Colonic mucosa (tissue), 4 donors: ENCODE results near the gene RECQL5. TPM values are rescaled to one million over a fixed set of nuclear protein-coding genes. Genes with fewer than 3 reads are reported as not detected.

Source experiments
- DNase-seq: peaks from one replicate; pipeline ENCODE4 v3.0.0-alpha.2; 2020
- H3K27ac ChIP-seq: fragments of 200-600 bp; one replicate; pipeline ENCODE4 v1.8.0; 2021
- H3K27me3 ChIP-seq: fragments of 200-600 bp; one replicate; pipeline ENCODE4 v1.8.0; 2021
- H3K36me3 ChIP-seq: fragments of 200-600 bp; one replicate; pipeline ENCODE4 v1.8.0; 2021
- H3K4me1 ChIP-seq: fragments of 200-600 bp; one replicate; pipeline ENCODE4 v1.8.0; 2021; ENCODE audit warnings: mild to moderate bottlenecking
- H3K4me3 ChIP-seq: fragments of 200-600 bp; one replicate; pipeline ENCODE4 v1.8.0; 2021
- H3K9ac ChIP-seq, 2 donors: one replicate each; pipeline ENCODE4 v1.7.0; 2013; ENCODE audit warnings: control low read depth in 2 of 2, low read depth in 2 of 2, low read length in 2 of 2
- H3K9me3 ChIP-seq: fragments of 200-600 bp; one replicate; pipeline ENCODE4 v1.8.0; 2021
- intact Hi-C: fragments of 100-400 bp; cut with DNase I; formaldehyde crosslinking; loops from one replicate; pipeline ENCODE4 v1.14.1; 2022
- total RNA-seq, 2 donors: library from RNA; stranded (reverse); fragmentation: NEBNext Ultra II Directional in 1 of 2; extraction: Animal tissue kit (Norgen Biotek cat#: 25700) in 1 of 2; gene quantifications; one replicate each; pipeline ENCODE4 v1.2.1, GENCODE V29; 2021
- TF ChIP-seq, protein P1 (sequence below): fragments of 200-600 bp; IDR thresholded peaks from one replicate; pipeline ENCODE4 v1.8.0; 2022; ENCODE audit warnings: antibody characterized with exemption, mild to moderate bottlenecking
- donor health status: healthy.
- donor health status: DM: no; HTN: no; CAD: no.
- donor health status: DM: no; HTN: no; CAD: no.

The RECQL5 gene
- total RNA-seq, 2 donors from 2014 or later, result 18.7 to 43.1 TPM

DNA sequence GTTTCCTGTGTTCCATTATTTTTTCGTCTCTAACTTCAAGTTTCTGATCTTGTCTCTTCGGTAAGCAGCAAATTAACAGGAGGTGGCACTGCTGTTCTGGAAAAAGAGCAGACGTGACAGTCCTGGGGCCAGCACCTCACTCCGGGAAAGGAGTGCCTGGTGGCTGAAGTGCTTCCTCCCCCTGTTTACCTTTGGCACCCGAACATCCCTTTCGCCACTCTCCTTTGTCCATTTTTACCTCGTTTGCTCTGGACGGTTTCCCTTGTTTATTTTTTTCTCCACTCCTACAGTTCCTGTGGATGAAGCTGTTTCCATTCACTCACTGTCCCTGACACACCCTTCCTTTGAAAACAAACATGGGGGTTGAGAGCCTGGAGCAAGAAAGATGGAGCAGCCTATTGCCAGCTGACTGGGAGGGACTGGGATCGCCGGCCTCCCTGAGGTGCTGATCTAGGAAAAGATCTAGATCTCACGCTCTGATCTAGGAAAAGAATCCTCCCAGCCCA lies 12.8 kb upstream of the RECQL5 start:
- peak; percentile 64 for DNase-seq
- H3K9me3 ChIP-seq, result no peaks in the 10 kb centered on the region
- H3K27ac ChIP-seq, result peak overlapping the region; percentile 73
- peak overlapping the region in 1 of 2 donors; percentile 62 for H3K9ac ChIP-seq
- H3K36me3 ChIP-seq, result no peaks in the 10 kb centered on the region
- TF ChIP-seq, protein P1, sequence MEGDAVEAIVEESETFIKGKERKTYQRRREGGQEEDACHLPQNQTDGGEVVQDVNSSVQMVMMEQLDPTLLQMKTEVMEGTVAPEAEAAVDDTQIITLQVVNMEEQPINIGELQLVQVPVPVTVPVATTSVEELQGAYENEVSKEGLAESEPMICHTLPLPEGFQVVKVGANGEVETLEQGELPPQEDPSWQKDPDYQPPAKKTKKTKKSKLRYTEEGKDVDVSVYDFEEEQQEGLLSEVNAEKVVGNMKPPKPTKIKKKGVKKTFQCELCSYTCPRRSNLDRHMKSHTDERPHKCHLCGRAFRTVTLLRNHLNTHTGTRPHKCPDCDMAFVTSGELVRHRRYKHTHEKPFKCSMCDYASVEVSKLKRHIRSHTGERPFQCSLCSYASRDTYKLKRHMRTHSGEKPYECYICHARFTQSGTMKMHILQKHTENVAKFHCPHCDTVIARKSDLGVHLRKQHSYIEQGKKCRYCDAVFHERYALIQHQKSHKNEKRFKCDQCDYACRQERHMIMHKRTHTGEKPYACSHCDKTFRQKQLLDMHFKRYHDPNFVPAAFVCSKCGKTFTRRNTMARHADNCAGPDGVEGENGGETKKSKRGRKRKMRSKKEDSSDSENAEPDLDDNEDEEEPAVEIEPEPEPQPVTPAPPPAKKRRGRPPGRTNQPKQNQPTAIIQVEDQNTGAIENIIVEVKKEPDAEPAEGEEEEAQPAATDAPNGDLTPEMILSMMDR, result no peak
- intact Hi-C loops, result no loop called here
- H3K27me3 ChIP-seq, result no peaks in the 10 kb centered on the region
- H3K4me3 ChIP-seq, result no peak overlapping the region
- peaks cover 5% of the 10 kb centered on the region for H3K4me1 ChIP-seq

DNA sequence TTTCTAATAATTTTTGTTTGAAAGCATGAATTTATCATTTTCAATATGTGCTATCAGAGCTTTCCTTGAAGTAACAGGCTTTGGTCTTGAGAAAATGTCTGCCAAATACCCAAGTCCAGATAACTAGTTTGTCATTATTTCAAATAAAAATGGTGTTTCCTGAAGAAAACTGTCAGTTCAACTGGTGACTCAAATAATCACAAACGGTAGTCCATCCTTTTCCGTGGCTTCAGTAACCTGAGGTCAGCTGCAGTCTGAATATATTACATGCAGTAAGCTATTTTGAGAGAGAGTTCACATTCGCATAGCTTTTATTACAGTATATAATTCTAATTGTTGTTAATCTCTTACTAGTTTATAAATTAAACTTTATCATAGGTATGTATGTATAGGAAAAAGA lies 9.5 kb upstream of the RECQL5 start:
- H3K9ac ChIP-seq, result no peak overlapping the region
- TF ChIP-seq, protein P1, result no peak

DNA sequence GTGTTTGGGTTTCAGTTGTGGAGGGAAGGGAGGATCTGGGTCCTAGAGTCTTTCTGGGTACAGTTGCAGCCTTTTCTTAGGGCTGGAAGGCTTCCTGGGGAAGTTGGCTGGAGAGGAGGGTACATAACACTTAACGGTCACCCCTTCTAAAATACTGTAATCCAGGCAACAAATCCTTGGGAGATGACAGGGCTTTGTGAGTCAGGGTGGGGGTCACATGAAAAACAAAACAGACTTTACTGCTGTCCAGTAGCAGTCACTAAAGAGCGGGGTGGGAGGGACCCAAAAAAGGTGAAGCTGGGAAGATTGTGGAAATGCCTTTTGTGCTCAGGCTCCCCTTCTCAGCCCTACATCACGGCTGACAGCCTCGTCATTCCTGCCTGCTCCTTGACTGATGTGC lies 6.5 kb upstream of the RECQL5 start:
- Histone ChIP-seq H3K4me3 (no peak overlapping the region), H3K4me1 (no peaks in the 10 kb centered on the region), H3K27me3 (no peaks in the 10 kb centered on the region), H3K27ac (no peak overlapping the region), H3K9ac (no peak overlapping the region), H3K36me3 (peaks cover 16% of the 10 kb centered on the region), H3K9me3 (no peaks in the 10 kb centered on the region)
- intact Hi-C loops, result no loop called here
- TF ChIP-seq, protein P1, result no peak
- DNase-seq, result no peak

More for the DNA sequence above, 9.5 kb upstream of the RECQL5 start:
- no peaks in the 10 kb centered on the region for H3K27me3 ChIP-seq
- DNase-seq, result no peak
- H3K36me3 ChIP-seq, result peaks cover 10% of the 10 kb centered on the region
- no peak overlapping the region for H3K27ac ChIP-seq
- peaks cover 5% of the 10 kb centered on the region for H3K4me1 ChIP-seq
- no peak overlapping the region for H3K4me3 ChIP-seq
- intact Hi-C loops, result loop anchor here (2.0 kb wide), 1 partner anchor 72 kb away; no protein-coding TSS in a partner anchor
- H3K9me3 ChIP-seq, result no peaks in the 10 kb centered on the region

DNA sequence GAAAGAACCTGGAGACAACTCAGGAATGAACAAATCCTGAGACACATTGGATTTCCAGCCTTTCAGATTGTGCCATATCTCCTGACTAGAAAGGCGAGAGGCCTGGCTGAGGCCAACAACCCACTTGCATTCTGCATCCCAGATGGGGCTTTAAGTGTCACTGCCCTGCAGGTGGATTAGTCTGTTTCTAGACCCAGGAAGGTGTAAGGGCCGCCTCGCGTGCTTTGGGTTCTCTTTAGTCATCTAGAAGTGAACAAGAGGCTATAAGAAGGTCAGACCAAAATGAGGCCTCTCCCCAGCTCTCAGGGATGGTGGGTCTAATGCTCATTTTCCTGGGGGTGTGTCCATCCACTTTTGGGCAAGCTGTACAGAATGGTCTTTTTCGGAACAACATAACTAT lies 5.1 kb upstream of the RECQL5 start:
- H3K36me3 ChIP-seq, result peaks cover 16% of the 10 kb centered on the region
- H3K4me1 ChIP-seq, result no peaks in the 10 kb centered on the region
- intact Hi-C loops, result no loop called here

DNA sequence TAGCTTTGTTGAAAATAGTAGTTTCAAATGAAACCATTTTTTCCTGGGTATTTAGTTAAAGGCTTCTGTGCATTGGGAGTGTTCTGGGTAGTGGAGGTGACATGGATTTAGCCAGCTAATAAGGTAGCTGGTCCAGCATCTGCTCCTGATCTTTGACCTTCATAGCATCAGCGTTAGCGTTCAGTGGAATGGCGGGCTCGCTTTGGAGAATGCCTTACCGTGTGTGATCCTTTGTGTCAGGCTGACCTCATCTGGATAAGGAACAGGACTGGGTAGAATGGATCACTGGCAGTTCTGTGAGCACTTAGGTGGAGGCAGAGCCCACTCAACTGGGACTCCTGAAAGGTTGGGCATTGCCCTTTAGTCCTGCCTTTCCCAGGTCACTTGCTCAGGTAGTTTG lies 3.9 kb upstream of the RECQL5 start:
- Histone ChIP-seq H3K9ac (no peak overlapping the region), H3K4me1 (no peaks in the 10 kb centered on the region), H3K4me3 (no peak overlapping the region), H3K27me3 (no peaks in the 10 kb centered on the region), H3K27ac (no peak overlapping the region), H3K36me3 (peaks cover 16% of the 10 kb centered on the region), H3K9me3 (no peaks in the 10 kb centered on the region)
- intact Hi-C loops, result no loop called here
- TF ChIP-seq, protein P1, result no peak
- DNase-seq, result no peak

More for the DNA sequence above, 5.1 kb upstream of the RECQL5 start:
- DNase-seq, result no peak
- H3K4me3 ChIP-seq, result no peak overlapping the region
- H3K9me3 ChIP-seq, result no peaks in the 10 kb centered on the region
- no peaks in the 10 kb centered on the region for H3K27me3 ChIP-seq
- TF ChIP-seq, protein P1, result no peak
- H3K27ac ChIP-seq, result no peak overlapping the region
- H3K9ac ChIP-seq, result no peak overlapping the region
